Kidney (tissue), 14 donors: ENCODE data around the gene FGF12. TPM values are rescaled to one million over a fixed set of nuclear protein-coding genes. Genes with fewer than 3 reads are reported as not detected.

Source experiments
- DNase-seq, 5 donors: peaks; one replicate each; pipeline ENCODE4 v3.0.0-alpha.2; 2013 to 2020
- FAIRE-seq: peaks from 2 replicates; lab custom pipeline; 2012; peaks lifted over from hg19 to GRCh38; lab: Jason Lieb, UNC
- H3K27ac ChIP-seq, 2 donors: one replicate each; pipeline ENCODE4 v1.7.0; 2013; ENCODE audit warnings: low read depth in 2 of 2, low read length in 2 of 2, inconsistent platforms in 1 of 2
- H3K27me3 ChIP-seq: one replicate; pipeline ENCODE4 v1.7.1; 2013; ENCODE audit warnings: low read length, inconsistent platforms; ENCODE audit not compliant: control insufficient read depth, insufficient read depth
- H3K36me3 ChIP-seq, 3 donors: one replicate each; pipeline versions ENCODE4 v1.7.0 to v1.7.1; 2013; ENCODE audit warnings: low read length in 3 of 3, control low read depth in 1 of 3, inconsistent platforms in 1 of 3; ENCODE audit not compliant: insufficient read depth in 3 of 3, control insufficient read depth in 2 of 3
- H3K4me1 ChIP-seq, 3 donors: one replicate each; pipeline versions ENCODE4 v1.7.0 to v1.7.1; 2013; ENCODE audit warnings: low read length in 3 of 3, inconsistent platforms in 1 of 3, low read depth in 1 of 3; ENCODE audit not compliant: control insufficient read depth in 2 of 3, insufficient read depth in 2 of 3
- H3K4me3 ChIP-seq, 3 donors: one replicate each; pipeline versions ENCODE4 v1.7.0 to v1.8.1; 2013; ENCODE audit warnings: low read length in 3 of 3, control low read depth in 1 of 3, inconsistent platforms in 1 of 3
- H3K9ac ChIP-seq, 3 donors: one replicate each; pipeline versions ENCODE4 v1.7.0 to v1.7.1; 2013; ENCODE audit warnings: low read length in 3 of 3, control low read depth in 1 of 3, inconsistent platforms in 1 of 3
- H3K9me3 ChIP-seq, 3 donors: one replicate each; pipeline versions ENCODE4 v1.7.0 to v1.7.1; 2013; ENCODE audit warnings: low read length in 3 of 3, control low read depth in 1 of 3, inconsistent platforms in 1 of 3; ENCODE audit not compliant: control insufficient read depth in 2 of 3, insufficient read depth in 1 of 3
- intact Hi-C: fragments of 100-400 bp; cut with DNase I; formaldehyde crosslinking; loops from one replicate; pipeline ENCODE4 v1.11.1; 2022
- polyA plus RNA-seq: library from polyadenylated mRNA; stranded (reverse); fragments of 350-450 nt; fragmentation: Illumina TruSeq; extraction: RNeasy Lipid Tissue Mini Kit (QIAGEN cat#74804); gene quantifications from one replicate; pipeline ENCODE4 v1.2.3, GENCODE V29; 2014; ENCODE audit warnings: low read depth, low replicate concordance; ENCODE audit not compliant: insufficient read depth
- total RNA-seq: library from RNA; stranded (reverse); fragmentation: NEBNext Ultra II Directional; extraction: Animal tissue kit (Norgen Biotek cat#: 25700); gene quantifications from one replicate; pipeline ENCODE4 v1.2.1, GENCODE V29; 2021
- TF ChIP-seq, protein P1 (sequence below): IDR thresholded peaks from 3 replicates; pipeline ENCODE4 v1.5.1; 2012; ENCODE audit warnings: mild to moderate bottlenecking, moderate library complexity, borderline replicate concordance; ENCODE audit not compliant: insufficient read depth; ENCODE audit errors: extremely low read depth
- donor health status: control.
- donor health status: control.
- donor health status: control.
- donor health status: control.
- donor health status: control.
- donor health status: DM: yes; HTN: yes; CAD: no.
- donor health status: Normal renal cell carcinoma (clear cell type).

Gene FGF12
- total and polyA plus RNA-seq, 2 donors from 2014 or later, result 1.8 to 3.7 TPM

DNA sequence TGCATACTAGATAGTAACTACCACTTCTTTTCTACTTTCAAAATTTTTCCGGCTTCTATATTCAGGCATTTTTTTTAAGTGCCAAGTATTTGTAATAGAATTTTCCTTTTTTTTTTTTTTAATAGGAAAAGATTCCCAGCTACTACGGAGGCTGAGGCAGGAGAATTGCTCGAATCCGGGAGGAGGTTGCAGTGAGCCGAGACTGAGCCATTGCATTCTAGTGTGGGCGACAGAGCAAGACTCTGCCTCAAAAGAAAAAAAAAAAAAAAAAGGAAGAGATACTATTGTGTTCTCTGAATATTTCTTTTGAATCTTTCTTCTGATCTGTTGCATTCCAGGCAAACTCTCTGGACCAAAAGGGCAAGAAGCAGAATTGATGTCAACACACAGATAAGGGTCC is 557.3 kb downstream of the FGF12 start:
- Histone ChIP-seq H3K27ac (no peak overlapping the region), H3K9ac (no peak overlapping the region), H3K36me3 (no peaks in the 10 kb centered on the region), H3K27me3 (no peaks in the 10 kb centered on the region), H3K4me3 (no peak overlapping the region), H3K4me1 (no peaks in the 10 kb centered on the region), H3K9me3 (no peaks in the 10 kb centered on the region)
- FAIRE-seq, result no peak
- TF ChIP-seq, protein P1, sequence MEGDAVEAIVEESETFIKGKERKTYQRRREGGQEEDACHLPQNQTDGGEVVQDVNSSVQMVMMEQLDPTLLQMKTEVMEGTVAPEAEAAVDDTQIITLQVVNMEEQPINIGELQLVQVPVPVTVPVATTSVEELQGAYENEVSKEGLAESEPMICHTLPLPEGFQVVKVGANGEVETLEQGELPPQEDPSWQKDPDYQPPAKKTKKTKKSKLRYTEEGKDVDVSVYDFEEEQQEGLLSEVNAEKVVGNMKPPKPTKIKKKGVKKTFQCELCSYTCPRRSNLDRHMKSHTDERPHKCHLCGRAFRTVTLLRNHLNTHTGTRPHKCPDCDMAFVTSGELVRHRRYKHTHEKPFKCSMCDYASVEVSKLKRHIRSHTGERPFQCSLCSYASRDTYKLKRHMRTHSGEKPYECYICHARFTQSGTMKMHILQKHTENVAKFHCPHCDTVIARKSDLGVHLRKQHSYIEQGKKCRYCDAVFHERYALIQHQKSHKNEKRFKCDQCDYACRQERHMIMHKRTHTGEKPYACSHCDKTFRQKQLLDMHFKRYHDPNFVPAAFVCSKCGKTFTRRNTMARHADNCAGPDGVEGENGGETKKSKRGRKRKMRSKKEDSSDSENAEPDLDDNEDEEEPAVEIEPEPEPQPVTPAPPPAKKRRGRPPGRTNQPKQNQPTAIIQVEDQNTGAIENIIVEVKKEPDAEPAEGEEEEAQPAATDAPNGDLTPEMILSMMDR, result no peak
- peak in 1 of 5 donors; percentile 16 for DNase-seq
- intact Hi-C loops, result no loop called here

DNA sequence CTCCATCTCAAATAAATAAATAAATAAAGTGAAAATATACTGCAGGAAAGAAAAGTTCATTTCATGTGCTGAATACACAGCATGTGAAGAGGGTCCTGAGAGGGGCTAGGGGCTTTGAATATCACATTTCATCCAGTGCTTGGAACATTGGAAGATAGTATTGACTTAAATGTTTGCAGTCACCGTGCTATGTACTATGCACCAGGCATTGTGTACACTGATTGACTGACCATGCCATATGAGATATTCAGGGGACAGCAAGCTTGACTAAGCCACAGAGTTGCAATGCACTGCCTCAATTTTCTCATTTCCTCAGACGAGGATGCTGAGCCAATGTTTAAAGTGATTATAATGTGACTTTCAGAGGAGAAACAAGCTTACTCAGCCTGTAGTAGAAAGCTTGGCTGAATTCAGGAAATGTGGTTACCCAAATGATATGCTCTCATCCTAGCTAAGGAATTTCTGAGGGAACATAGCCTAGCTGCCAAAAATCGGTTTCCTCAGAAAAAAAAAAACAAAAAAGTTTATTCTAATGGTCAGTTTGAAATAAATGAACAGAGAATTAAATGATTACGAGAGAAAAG is 557.9 kb downstream of the FGF12 start:
- no peak overlapping the region for H3K9ac ChIP-seq
- intact Hi-C loops, result no loop called here
- no peaks in the 10 kb centered on the region for H3K9me3 ChIP-seq
- H3K27ac ChIP-seq, result no peak overlapping the region
- TF ChIP-seq, protein P1, result no peak
- no peak overlapping the region for H3K4me3 ChIP-seq
- H3K27me3 ChIP-seq, result no peaks in the 10 kb centered on the region
- DNase-seq (no peak), FAIRE-seq (no peak)
- H3K36me3 ChIP-seq, result no peaks in the 10 kb centered on the region
- no peaks in the 10 kb centered on the region for H3K4me1 ChIP-seq

DNA sequence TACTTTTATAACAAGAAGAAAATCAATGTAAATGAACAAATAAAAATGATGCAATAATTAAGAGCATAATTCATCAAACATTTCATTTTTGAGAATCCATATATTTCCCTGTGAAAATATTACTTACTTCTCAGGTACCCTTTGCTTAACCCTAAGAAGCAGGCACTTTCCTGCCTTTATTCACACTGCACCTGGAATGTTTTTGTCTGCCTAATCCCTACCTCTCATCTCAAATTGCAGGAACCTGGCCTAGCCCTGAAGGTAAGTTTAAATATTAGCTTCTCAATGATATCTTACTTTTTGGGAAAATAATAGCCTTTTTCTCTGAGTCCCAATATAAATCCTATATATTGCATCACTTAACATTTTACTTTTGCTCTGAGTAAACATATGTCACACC is 559.1 kb downstream of the FGF12 start:
- FAIRE-seq, result no peak
- TF ChIP-seq, protein P1, result no peak
- H3K4me3 ChIP-seq, result no peak overlapping the region
- no peak for DNase-seq
- no peak overlapping the region for H3K27ac ChIP-seq
- no peaks in the 10 kb centered on the region for H3K27me3 ChIP-seq
- H3K36me3 ChIP-seq, result no peaks in the 10 kb centered on the region
- H3K9ac ChIP-seq, result no peak overlapping the region
- intact Hi-C loops, result no loop called here
- H3K9me3 ChIP-seq, result no peaks in the 10 kb centered on the region
- no peaks in the 10 kb centered on the region for H3K4me1 ChIP-seq

DNA sequence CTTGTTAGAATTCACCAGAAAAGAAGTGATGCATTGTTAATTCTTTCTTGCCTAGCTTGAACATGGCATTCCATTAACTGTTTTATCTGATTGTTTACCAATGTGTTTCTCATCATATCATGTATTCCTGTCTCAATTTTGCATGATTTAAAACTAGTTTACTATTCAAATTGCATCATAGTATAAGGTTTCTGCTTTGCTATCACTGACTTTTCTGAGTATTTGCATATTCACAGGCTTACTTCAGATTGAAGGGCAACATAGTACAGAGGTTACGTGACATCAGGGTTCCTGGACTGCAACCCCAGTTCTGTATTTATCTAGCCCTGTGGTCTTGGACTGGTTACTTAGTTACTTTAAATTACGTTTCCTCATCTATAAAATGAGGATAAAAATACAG is 561.8 kb downstream of the FGF12 start:
- no peak overlapping the region for H3K9ac ChIP-seq
- H3K4me1 ChIP-seq, result no peaks in the 10 kb centered on the region
- H3K9me3 ChIP-seq, result no peaks in the 10 kb centered on the region
- H3K27ac ChIP-seq, result no peak overlapping the region
- intact Hi-C loops, result no loop called here
- FAIRE-seq (no peak), DNase-seq (no peak)
- no peak overlapping the region for H3K4me3 ChIP-seq
- no peaks in the 10 kb centered on the region for H3K27me3 ChIP-seq
- TF ChIP-seq, protein P1, result no peak
- no peaks in the 10 kb centered on the region for H3K36me3 ChIP-seq
